Kidney capillary endothelial cell (primary cell): ENCODE data around the gene LETM1.

Source experiments
- DNase-seq: peaks from one replicate; pipeline ENCODE4 v3.0.0-alpha.2; 2018; ENCODE audit warnings: low spot score

The LETM1 gene

DNA sequence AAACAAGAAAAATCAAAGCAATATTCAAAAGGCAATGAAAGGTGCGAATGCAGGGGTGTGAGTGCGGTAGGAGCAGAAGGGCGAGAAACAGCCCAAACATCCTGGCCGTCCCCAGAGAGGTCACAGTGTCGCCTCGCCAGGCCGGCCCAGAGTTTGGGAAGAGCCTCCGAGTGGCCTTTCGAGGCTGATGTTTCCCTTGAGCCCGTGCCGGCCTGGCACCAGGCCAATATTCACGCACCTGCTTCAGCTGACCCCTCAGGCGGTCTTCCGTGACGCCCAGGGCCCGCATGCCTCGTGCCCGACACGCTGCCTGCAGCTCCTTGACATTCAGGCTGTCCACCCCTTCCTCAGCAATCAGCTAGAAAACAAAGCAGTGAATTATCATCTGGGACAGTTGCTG lies 30.6 kb downstream of the LETM1 start:
- DNase-seq = no peak

DNA sequence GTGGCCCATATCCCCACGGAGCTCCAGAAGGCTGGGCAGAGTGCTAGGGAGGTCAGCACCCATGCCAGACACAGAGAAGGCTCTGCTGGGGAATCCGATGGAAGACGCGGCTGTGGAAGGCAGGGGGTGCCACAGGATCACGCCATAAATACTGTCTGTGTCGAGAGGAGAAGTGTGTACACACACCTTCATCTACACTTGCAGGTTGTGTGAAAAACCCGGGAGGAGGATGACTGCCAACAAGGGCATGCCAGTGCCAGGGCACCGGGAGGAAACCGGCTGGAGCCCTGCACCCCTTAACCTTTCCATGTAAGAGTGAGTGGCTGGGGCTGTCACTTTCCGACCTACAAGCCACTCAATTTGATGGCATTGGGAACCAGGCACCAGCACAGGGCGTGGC lies 31.2 kb downstream of the LETM1 start:
- no peak for DNase-seq

DNA sequence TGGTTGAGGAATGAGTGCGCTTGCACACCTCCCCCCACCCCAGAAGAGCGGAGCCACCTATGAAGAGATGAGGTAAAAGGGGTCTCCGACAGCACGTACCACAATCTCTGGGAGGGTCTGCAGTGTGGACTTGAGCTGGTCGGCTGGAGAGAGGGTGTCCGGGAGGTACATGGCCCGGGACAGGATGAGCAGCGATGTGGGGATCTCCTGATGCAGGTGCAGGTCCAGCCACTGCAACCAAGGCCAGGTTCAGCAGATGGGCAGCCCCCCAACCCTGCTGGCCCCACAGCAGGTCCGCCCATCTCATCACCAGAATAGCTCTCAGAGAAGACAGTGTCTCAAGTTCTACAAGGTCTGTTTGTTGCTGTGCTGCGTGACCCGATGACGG lies 32.4 kb downstream of the LETM1 start:
- DNase-seq = no peak

DNA sequence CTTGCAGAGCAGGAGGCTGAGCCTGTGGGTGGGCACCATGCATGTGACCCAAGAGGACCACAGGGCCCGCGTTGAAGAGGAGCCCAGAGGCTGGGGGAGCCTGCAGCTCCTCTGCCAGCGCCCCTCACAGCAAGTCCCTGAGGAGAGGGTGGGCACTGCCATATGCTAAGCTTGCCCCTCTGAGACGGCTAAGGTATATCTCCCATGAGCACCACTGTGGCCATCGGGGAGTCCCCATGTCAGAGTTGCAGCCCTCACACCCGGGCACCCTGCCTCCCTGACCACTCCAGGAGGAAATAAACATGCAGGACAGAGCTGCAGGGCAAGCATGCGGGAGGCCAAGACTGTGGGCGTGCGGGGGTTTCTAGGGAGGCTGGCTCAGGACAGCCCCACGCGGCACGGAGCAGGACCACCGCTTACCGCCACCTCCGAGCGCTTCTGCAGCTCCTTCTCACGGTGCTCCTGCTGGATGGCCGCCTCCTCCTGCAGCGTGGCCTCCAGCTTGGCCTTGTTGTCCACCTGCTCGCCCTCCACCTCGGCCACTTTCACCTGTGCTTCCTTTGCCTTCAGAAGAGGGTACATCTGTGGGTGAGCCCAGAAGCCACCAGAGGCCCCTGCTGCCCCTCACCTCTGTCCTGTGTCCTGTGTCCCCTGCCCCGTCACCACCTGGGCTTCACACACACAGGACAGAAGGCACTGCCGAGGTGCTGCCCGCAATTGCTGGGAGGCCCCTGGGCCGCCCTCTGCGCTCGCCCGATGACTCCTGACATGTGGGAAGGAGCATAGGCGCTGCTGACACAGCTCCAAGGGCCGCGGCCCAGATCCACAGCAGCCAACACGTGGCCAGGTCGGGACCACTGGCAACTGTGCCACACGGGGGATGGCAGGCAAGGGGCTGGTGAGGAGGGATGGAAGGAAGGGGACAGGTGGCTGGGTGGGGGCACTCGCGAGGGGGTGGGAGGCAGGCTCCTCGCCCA lies 33.1 kb downstream of the LETM1 start:
- no peak for DNase-seq

DNA sequence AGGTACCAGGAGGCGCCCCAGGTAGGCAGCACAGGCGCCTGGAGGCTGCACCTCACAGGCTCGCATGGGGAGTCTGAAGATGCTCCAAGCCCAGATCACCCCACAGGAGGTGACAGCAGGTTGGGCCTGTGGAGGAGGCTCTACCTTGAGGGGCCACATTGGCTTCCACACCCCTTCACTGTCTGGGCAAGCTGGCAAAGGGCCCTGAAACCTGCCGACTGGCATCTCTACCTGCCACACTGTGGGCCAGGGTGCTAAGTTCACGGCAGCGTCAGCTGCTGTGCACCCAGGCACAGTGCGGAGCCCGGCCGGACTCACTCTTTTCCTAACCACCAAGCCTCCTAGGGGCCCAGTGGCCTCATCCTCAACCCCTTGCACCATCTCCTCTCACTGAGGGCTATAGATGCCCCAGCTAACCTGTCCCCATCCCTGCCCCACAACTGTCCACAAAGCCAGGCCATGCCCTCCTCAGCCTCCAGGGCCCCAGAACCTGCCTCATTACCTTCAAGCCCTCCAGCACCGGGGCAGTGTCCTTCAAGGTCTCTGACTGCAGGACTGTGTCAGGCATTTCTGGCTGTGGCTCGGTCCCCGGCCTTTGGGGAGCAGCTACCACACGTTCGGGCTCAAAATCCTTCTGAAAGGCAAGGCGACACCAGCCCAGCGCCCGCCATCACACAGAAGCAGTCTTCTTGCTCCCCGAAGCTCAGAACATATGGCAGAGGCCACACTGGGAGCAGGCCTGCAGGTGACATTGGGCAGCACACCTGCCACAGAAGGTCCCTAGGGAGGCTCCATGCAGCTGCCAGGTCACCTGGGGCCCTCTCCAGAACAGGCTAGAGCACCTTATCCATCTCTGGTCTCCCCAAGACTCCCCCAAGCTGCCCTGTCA lies 34.0 kb downstream of the LETM1 start:
- DNase-seq = no peak

DNA sequence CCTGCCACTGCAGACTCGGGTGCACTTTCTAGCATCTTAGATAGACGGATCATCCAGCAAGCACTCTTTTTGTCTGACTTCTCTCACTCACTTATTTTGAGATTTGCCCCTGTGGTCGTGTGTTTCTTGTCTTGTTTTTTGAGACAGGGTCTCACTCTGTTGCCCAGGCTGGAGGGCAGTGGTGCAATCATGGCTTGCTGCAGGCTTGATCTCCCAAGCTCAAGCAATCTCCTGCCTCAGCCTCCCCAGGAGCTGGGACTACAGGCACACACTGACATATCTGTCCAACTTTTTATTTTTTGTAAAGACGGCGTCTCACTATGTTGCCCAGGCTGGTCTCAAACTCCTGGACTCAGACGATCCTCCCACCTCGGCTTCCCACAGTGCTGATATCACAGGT lies 36.1 kb downstream of the LETM1 start:
- no peak for DNase-seq

DNA sequence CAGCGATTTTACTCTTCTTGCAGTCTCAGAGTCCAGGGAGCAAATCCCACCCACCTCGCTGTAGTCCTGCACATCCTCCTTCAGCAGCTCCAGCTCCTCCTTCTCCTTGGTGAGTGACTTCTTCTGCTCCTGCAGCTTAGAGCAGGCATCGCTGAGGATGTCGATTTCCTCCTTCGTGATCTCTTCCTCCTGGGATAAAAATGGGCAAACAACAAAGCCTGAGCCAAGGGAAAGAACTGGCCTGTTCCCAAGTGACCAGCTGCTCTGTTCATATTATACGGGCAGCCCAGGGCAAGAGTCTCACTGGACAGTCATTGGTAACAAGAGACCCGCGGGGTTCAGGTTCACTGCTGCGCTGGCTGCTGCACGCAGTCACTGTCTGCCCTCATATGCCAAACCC lies 36.7 kb downstream of the LETM1 start:
- DNase-seq = no peak

DNA sequence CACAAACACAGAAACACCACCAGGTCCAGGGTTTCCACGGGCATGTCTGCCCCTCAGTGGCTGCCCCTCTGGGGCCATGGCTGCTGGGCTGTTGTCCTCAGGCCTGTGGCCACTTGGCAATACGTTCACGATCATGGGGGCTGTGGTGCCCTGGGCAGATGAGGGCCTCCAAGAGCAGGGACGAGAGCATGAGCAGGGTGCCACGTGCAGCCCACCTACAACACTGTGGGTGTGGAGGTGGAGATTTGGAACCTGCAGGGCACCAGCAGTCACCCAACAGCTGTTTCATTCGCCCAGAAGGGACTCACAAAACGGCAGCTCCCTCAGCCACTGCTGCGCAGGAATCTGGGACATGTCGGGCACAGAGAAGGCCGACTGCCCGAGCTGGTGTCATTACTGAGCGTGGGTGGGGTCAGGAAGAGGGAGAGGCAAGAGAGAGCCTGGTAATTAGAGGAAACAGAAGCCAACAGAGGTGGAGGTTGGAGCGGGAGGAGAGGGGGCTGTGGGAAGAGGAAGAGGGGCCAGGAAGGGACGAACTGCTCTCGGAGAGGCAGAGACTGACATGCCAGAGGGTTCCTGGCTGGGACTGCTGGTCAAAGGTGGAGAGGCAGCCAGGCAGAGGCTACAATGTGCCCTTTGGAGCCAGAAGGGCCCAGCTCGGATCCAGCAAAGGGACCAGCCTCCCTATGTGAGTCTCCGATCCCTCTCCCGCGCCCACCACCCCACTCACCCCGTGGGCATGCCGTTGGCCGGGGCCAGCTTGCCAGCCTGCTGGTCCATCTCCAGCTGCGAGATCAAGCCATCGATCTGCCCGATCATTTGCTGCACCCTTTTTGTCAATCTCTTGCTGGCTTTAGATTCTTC lies 39.7 kb downstream of the LETM1 start:
- no peak for DNase-seq

DNA sequence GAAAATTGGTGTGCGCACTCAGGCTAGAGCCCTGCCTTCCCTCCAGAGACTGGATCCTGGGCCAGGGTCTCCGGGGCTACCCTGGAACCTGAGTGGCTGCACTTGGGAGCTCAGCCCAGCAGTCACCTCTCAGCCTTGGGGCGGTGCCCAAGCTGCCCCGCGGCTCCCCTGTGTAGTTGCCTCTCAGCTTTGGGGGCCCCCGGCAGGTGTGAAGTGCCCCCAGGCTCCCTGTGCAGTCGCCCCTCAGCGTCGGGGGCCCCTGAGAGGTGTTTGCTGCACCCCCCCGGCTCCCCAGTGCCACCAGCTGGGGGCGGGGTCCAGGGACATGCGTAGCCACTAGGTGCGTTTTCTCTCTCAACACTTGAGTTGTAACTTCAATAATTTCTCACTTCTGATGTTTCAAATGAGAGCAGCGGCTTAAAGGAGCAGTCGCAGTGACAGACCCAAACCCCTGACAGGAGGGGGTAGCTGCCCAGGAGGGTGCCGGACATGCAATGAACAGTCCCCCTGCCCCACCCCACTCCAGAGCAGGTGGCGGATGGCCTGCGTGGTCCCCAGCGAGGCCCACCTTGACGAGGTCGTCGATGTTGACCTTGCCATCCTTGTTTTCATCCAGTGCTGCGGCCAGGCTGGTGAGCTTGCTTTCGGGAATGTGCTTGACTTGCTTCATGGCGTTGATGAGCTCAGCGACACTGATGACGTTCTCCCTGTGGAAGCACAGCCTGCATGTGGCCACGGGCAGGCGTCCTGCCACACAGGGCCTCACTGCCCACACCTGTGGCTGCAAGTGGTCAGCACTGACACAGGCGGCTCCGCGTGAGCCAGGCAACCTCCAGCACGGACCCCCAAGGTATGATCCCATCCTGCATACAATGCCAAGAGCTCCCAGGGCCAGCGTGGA lies 40.6 kb downstream of the LETM1 start:
- DNase-seq = no peak

DNA sequence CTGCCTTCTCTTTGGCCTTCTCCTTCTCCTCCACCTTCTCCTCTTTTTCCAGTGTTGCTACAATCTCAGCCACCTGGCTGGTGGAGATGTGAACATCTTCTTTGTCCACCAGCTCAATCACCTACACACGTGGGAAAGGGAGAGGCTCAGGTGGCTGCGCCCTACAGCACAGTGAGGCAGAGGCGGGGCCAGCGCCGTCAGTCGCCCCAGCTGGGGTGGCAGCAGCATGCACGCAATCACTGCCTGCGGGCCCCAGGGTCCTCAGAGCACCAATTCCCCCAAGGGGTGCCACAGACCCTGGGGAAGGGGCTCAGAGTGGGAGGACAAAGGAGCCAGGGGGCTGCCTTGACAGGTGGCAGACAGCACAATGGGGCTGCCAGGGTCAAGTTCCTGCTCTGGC lies 41.5 kb downstream of the LETM1 start:
- no peak for DNase-seq

DNA sequence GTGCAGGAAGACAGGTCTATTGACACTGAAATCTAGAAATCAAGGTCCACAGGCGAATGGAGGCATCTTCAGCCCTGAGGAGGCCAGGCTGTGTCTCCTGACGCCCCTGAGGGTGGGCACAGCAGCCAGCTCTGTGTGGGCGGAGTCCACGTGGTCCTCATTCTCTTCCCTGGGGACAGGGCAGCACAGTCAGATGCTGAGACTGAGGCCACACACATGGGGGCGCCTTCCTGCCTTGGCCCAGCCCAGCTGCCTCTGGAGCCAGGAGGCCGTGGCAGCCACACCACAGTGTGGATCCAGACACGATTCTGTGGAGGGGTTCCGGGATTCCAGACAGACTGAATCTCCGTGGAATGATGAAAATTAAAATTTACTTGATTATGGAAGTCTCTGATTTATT lies 42.0 kb downstream of the LETM1 start:
- no peak for DNase-seq

DNA sequence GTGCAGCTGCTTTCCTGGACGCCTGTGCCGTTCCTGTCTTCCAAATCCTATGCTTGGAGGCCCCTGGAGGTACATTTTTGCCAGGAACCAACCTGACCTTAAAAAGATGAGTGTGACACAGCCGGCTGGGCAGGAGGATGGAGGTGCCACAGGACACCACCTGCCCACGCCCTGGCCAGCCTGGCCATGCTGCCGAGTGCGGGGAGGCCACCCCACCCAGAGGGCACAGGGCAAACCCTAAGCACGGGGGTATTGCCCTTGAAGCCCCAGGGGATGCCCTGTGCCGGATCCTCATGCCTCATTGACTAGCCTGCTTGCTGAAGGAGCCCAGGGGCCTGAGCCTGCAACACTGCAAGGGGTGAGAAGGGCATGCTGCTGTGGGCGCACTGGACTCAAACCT lies 42.7 kb downstream of the LETM1 start:
- DNase-seq = no peak

DNA sequence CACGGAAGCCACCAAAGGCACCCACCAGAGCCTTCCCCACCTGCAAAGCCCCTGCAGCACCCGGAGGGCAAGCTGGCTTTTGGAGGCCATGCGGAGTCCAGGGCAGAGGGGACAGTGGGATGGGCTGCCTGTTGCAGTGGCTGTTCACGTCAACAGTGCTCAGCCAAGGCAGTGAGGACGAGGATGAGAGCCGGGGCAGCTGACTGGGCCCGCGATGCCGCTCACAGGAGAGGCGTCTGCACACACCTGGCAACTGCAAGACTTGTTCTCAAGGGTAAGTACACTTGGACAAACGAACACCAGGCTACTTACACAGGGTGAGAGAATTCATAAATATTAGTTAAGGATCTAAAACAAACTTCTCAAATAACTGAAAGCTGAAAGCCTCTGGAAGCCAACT lies 43.2 kb downstream of the LETM1 start:
- no peak for DNase-seq

DNA sequence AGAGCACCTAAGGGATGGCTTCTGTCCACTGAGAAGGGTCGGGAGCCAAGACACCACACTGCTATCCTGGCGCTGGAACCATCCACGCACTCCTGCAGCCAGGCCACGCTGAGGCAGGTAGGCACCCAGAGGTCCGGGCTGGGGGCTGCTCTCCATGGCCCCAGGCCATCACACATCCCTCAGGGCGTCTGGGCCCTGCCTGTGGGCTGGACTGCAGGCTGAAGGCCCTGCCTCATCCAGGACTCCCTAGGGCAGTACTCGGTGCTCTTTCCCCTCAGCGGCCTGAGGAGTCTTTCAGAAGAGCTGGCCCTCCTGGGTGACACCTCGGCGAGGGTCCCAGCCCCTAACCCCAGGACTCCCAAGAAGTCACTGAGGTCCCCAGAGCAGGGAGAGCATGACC lies 45.2 kb downstream of the LETM1 start:
- DNase-seq = no peak

DNA sequence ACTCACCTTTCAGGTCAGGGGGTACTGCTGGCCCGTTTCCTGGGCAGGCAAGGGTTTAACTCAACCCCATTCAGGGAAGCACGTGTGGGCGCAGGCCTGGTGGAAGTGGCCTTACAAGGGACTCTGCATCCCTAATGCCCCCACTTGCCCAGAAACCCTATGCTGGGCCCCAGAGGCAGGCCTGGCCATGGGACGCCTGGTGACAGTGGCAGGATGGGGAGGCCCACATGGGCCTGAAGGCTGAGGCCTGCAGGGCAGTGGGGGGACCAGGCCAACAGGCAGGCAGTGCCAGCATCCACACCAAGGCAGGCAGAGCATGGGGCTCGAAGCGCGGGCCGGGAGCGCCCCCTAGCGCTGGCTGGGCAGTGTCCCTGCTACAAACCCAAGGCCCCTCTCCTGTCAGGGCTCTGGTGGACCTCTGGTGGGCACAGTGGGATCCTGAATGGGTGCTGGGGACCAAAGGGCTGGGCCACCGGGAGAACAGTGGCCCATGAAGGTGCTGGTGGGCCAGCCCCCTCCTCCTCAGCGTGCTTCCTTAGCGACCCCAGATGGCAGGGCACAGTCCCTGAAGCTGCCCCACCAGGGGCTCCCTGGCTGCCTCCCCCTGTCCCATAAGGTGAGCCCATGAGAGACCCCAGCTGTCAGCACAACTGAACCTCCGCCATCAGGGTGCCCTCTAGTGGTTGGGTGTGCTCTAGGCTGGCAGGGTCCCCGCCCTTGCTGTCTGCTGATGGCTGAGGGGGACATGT lies 46.0 kb downstream of the LETM1 start:
- DNase-seq = peak; percentile 58

DNA sequence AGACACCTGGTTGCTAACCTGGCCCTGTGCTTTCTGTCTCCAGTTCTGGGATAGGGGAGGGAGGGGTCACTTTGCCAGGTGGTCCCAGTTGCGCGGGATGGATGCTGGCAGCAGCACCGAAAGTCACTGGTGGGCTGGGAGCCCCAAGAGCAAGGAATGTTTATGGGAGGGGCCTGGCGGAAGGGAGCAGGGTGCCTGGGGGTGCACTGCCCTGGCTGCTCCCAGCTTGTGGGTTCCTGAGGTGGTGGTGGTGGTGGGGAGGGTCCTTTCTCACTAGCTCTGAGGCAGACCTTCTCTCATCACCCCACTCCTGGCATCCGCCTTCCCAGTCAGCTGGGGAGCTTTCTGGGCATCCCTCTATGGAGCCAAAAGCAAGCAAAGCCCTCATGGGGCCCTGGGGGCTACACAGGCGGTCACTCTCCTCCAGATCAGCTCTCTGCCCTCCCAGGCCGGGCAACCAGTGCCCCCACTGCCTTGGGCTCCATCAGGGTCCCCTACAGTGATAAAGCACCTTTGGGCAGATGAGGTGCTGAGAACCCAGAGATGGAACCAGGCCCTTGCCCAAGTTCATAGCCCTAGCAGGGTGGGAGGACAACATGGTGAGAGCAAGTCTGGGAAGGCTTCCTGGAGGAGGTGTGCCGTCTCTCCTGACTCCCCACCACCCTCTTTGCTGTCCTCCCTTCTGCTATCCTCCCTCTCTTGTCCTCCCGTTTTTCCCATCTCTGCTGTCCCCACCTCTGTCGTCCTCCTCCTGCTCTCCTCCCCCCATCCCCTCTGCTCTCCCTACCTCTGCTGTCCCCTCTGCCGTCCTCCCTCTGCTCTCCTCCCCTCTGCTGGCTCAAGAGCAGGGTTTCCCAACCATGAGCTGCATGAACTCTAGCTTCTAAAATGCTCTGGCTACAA lies 46.9 kb downstream of the LETM1 start:
- DNase-seq = no peak

DNA sequence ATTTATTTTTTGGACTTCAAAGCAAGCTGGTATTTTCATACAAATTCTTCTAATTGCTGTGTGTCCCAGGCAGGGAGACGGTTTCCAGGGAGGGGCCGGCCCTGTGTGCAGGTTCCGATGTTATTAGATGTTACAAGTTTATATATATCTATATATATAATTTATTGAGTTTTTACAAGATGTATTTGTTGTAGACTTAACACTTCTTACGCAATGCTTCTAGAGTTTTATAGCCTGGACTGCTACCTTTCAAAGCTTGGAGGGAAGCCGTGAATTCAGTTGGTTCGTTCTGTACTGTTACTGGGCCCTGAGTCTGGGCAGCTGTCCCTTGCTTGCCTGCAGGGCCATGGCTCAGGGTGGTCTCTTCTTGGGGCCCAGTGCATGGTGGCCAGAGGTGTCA lies 47.6 kb downstream of the LETM1 start:
- no peak for DNase-seq

DNA sequence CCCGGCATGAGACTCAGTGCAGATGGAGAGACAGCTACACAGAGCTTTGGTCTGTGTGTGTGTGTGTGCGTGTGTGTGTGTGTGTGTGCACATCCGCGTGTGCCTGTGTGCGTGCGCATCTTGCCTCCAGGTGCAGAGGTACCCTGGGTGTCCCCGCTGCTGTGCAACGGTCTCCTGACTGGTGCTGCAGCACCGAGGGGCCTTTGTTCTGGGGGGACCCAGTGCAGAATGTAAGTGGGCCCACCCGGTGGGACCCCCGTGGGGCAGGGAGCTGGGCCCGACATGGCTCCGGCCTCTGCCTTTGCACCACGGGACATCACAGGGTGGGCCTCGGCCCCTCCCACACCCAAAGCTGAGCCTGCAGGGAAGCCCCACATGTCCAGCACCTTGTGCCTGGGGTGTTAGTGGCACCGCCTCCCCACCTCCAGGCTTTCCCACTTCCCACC lies 48.6 kb downstream of the LETM1 start:
- DNase-seq = no peak
